H9 (cell line): ENCODE measurements around the gene SMURF1. TPM values are rescaled to one million over a fixed set of nuclear protein-coding genes. Genes with fewer than 3 reads are reported as not detected.

Experiments used
- DNase-seq: peaks from one replicate; pipeline ENCODE4 v3.0.0-alpha.2; 2017
- H2AFZ ChIP-seq: one replicate; pipeline ENCODE4 v1.6.1; 2013; ENCODE audit warnings: mild to moderate bottlenecking, low read length, control low read depth, moderate library complexity
- H2AK5ac ChIP-seq: 2 replicates; pipeline ENCODE4 v1.6.1; 2013; ENCODE audit warnings: low read length, control low read depth, mixed read lengths; ENCODE audit not compliant: insufficient read length
- H2BK120ac ChIP-seq: one replicate; pipeline ENCODE4 v1.6.1; 2013; ENCODE audit warnings: low read depth, mild to moderate bottlenecking, low read length, control low read depth, inconsistent platforms; ENCODE audit not compliant: poor library complexity, severe bottlenecking
- H2BK12ac ChIP-seq: 2 replicates; pipeline ENCODE4 v1.6.1; 2013; ENCODE audit warnings: low read length, control low read depth, mixed read lengths, low read depth; ENCODE audit not compliant: insufficient read length
- H2BK15ac ChIP-seq: 2 replicates; pipeline ENCODE4 v1.6.1; 2013; ENCODE audit warnings: low read depth, low read length, control low read depth
- H2BK20ac ChIP-seq: one replicate; pipeline ENCODE4 v1.6.1; 2013; ENCODE audit warnings: low read depth, mild to moderate bottlenecking, low read length, control low read depth, inconsistent platforms; ENCODE audit not compliant: poor library complexity, severe bottlenecking
- H2BK5ac ChIP-seq: 2 replicates; pipeline ENCODE4 v1.6.1; 2013; ENCODE audit warnings: low read length, control low read depth, mixed read lengths; ENCODE audit not compliant: insufficient read length
- H3K14ac ChIP-seq: 2 replicates; pipeline ENCODE4 v1.6.1; 2013; ENCODE audit warnings: low read length, control low read depth; ENCODE audit not compliant: insufficient read depth
- H3K18ac ChIP-seq: 2 replicates; pipeline ENCODE4 v1.6.1; 2013; ENCODE audit warnings: low read depth, mild to moderate bottlenecking, mixed read lengths, low read length, control low read depth; ENCODE audit not compliant: insufficient read length
- H3K23ac ChIP-seq: 2 replicates; pipeline ENCODE4 v1.6.1; 2013; ENCODE audit warnings: low read length, control low read depth, mixed read lengths, low read depth; ENCODE audit not compliant: insufficient read length
- H3K23me2 ChIP-seq: 2 replicates; pipeline ENCODE4 v1.6.1; 2013; ENCODE audit warnings: low read depth, mild to moderate bottlenecking, mixed read lengths, low read length, control low read depth; ENCODE audit not compliant: insufficient read length, poor library complexity, severe bottlenecking
- H3K27ac ChIP-seq: 2 replicates; pipeline ENCODE4 v1.5.1; 2013; ENCODE audit warnings: low read length, control low read depth, mixed read lengths, low read depth; ENCODE audit not compliant: insufficient read length
- H3K27me3 ChIP-seq: 2 replicates; pipeline ENCODE4 v1.6.1; 2013; ENCODE audit warnings: low read length, control low read depth, inconsistent platforms; ENCODE audit not compliant: insufficient read depth
- H3K4ac ChIP-seq: 2 replicates; pipeline ENCODE4 v1.6.1; 2013; ENCODE audit warnings: low read depth, mild to moderate bottlenecking, control low read depth, inconsistent platforms, low read length, moderate library complexity
- H3K4me1 ChIP-seq: 2 replicates; pipeline ENCODE4 v1.6.1; 2013; ENCODE audit warnings: low read length, control low read depth, inconsistent platforms; ENCODE audit not compliant: insufficient read depth
- H3K4me2 ChIP-seq: 2 replicates; pipeline ENCODE4 v1.6.1; 2013; ENCODE audit warnings: low read length, control low read depth, mixed read lengths; ENCODE audit not compliant: insufficient read length, insufficient read depth
- H3K56ac ChIP-seq: 2 replicates; pipeline ENCODE4 v1.6.1; 2013; ENCODE audit warnings: low read depth, mild to moderate bottlenecking, mixed read lengths, low read length, control low read depth; ENCODE audit not compliant: insufficient read length
- H3K79me1 ChIP-seq: 2 replicates; pipeline ENCODE4 v1.6.1; 2013; ENCODE audit warnings: low read depth, mild to moderate bottlenecking, moderate library complexity, low read length, control low read depth, inconsistent platforms; ENCODE audit not compliant: insufficient read depth, poor library complexity, severe bottlenecking
- H3K79me2 ChIP-seq: 2 replicates; pipeline ENCODE4 v1.6.1; 2013; ENCODE audit warnings: low read length, control low read depth, inconsistent platforms; ENCODE audit not compliant: insufficient read depth
- H3K9ac ChIP-seq: 2 replicates; pipeline ENCODE4 v1.6.1; 2013; ENCODE audit warnings: low read length, control low read depth, mixed read lengths; ENCODE audit not compliant: insufficient read length; ENCODE audit errors: extremely low read depth
- H3K9me3 ChIP-seq: one replicate; pipeline ENCODE4 v1.6.1; 2013; ENCODE audit warnings: low read depth, low read length, inconsistent platforms; ENCODE audit not compliant: control insufficient read depth
- H3T11ph ChIP-seq: one replicate; pipeline ENCODE4 v1.6.1; 2013; ENCODE audit warnings: mild to moderate bottlenecking, low read length, control low read depth, inconsistent platforms
- H4K20me1 ChIP-seq: one replicate; pipeline ENCODE4 v1.6.1; 2013; ENCODE audit not compliant: control insufficient read depth, insufficient read length, insufficient read depth
- H4K5ac ChIP-seq: 2 replicates; pipeline ENCODE4 v1.6.1; 2013; ENCODE audit warnings: low read depth, mild to moderate bottlenecking, mixed read lengths, low read length, control low read depth; ENCODE audit not compliant: insufficient read length
- H4K8ac ChIP-seq: replicated peaks from 2 replicates; pipeline ENCODE4 v1.6.1; 2013; ENCODE audit warnings: low read length, control low read depth, mixed read lengths, low read depth; ENCODE audit not compliant: insufficient read length
- H4K91ac ChIP-seq: 2 replicates; pipeline ENCODE4 v1.6.1; 2013; ENCODE audit warnings: low read depth, mild to moderate bottlenecking, moderate library complexity, mixed read lengths, low read length, control low read depth; ENCODE audit not compliant: insufficient read length
- H3K27ac Mint-ChIP-seq, 3 experiments: 2 replicates in 2 of 3; 3 replicates in 1 of 3; pipeline ENCODE4 v1.8.0; 2020 to 2021; ENCODE audit warnings: mixed read lengths in 3 of 3, mild to moderate bottlenecking in 1 of 3, moderate library complexity in 1 of 3
- H3K27me3 Mint-ChIP-seq: 2 replicates; pipeline ENCODE4 v1.8.0; 2021; ENCODE audit warnings: low read depth, mild to moderate bottlenecking, moderate library complexity, mixed read lengths
- H3K36me3 Mint-ChIP-seq, 3 experiments: 2 replicates in 2 of 3; 3 replicates in 1 of 3; pipeline ENCODE4 v1.8.0; 2020 to 2021; ENCODE audit warnings: low read depth in 3 of 3, mixed read lengths in 3 of 3; ENCODE audit not compliant: insufficient read depth in 1 of 3
- H3K4me1 Mint-ChIP-seq, 2 experiments: 2 replicates each; pipeline ENCODE4 v1.8.0; 2020; ENCODE audit warnings: mixed read lengths in 2 of 2
- H3K4me3 Mint-ChIP-seq, 2 experiments: 2 replicates in 1 of 2; 3 replicates in 1 of 2; pipeline ENCODE4 v1.8.0; 2020 to 2021; ENCODE audit warnings: mild to moderate bottlenecking in 2 of 2, mixed read lengths in 2 of 2, moderate library complexity in 1 of 2
- H3K9me3 Mint-ChIP-seq, 2 experiments: 2 replicates in 1 of 2; 3 replicates in 1 of 2; pipeline ENCODE4 v1.8.0; 2020; ENCODE audit warnings: mild to moderate bottlenecking in 2 of 2, mixed read lengths in 2 of 2, moderate library complexity in 1 of 2
- WGBS: extraction: QIAGEN DNeasy Blood & Tissue Kit; methylation state at CpG from one replicate; pipeline ENCODE4 v1.1.7; 2013; ENCODE audit warnings: missing lambda C conversion rate, low lambda C conversion rate, mixed read lengths; ENCODE audit not compliant: insufficient read length; ENCODE audit errors: extremely low coverage; 5-methylcytosine and 5-hydroxymethylcytosine counted together
- total RNA-seq: library from RNA; stranded (reverse); gene quantifications from 2 replicates; pipeline ENCODE4 v1.2.1, GENCODE V29; 2021
- TF ChIP-seq, protein P1 (sequence below): fragments of 200-600 bp; sonication (generic); conservative IDR thresholded peaks from 3 replicates; pipeline ENCODE4 v1.8.0; 2021; ENCODE audit warnings: antibody characterized with exemption, mild to moderate bottlenecking

The SMURF1 gene
- total RNA-seq, 1 experiment from 2014 or later, result 29.4 TPM

DNA sequence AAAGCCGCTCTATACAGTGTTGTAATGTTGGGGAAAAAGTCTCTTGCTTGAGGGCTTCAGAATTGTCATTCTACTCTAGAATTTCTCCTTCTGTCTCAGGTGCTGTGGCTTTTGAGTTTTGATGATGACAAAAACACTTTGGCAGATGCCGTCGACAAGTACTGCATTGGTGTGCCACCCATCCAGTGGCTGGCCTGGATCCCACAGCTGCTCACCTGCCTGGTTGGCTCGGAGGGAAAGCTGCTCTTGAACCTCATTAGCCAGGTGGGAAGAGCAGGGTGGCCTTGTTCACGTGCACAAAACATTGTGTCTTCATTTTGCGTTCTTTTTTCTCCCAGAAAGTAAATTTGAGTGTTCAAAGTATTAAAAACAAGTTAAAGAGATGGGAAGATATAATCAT, 153.6 kb downstream of the SMURF1 start:
- H3K4me1 Mint-ChIP-seq, result no peaks in the 10 kb centered on the region

More for the DNA sequence above, 153.6 kb downstream of the SMURF1 start:
- peaks cover 53 to 94% (median 91%) of the 10 kb centered on the region in 3 experiments for H3K36me3 Mint-ChIP-seq
- Histone ChIP-seq H3K27ac (no peak overlapping the region), H3K56ac (no peak overlapping the region), H2BK20ac (no peak overlapping the region), H3K14ac (no peak overlapping the region), H2BK15ac (no peak overlapping the region), H2BK12ac (no peak overlapping the region), H3K79me2 (no peaks in the 10 kb centered on the region), H3K23me2 (no peaks in the 10 kb centered on the region), H3T11ph (no peak overlapping the region), H3K4me1 (no peaks in the 10 kb centered on the region), H2AK5ac (no peak overlapping the region), H3K23ac (no peak overlapping the region), H3K18ac (no peak overlapping the region), H3K79me1 (no peaks in the 10 kb centered on the region), H3K4ac (no peak overlapping the region), H2AFZ (no peak overlapping the region), H3K4me2 (no peak overlapping the region), H4K5ac (no peak overlapping the region), H2BK5ac (no peak overlapping the region), H3K27me3 (no peaks in the 10 kb centered on the region), H2BK120ac (no peak overlapping the region), H4K91ac (no peak overlapping the region), H4K20me1 (no peaks in the 10 kb centered on the region), H3K9ac (no peak overlapping the region), H3K9me3 (no peaks in the 10 kb centered on the region), H4K8ac (no peak overlapping the region)
- H3K9me3 Mint-ChIP-seq, result peaks cover 0 to 10% of the 10 kb centered on the region in 2 experiments; a peak in 1 of 5 replicates
- TF ChIP-seq, protein P1, sequence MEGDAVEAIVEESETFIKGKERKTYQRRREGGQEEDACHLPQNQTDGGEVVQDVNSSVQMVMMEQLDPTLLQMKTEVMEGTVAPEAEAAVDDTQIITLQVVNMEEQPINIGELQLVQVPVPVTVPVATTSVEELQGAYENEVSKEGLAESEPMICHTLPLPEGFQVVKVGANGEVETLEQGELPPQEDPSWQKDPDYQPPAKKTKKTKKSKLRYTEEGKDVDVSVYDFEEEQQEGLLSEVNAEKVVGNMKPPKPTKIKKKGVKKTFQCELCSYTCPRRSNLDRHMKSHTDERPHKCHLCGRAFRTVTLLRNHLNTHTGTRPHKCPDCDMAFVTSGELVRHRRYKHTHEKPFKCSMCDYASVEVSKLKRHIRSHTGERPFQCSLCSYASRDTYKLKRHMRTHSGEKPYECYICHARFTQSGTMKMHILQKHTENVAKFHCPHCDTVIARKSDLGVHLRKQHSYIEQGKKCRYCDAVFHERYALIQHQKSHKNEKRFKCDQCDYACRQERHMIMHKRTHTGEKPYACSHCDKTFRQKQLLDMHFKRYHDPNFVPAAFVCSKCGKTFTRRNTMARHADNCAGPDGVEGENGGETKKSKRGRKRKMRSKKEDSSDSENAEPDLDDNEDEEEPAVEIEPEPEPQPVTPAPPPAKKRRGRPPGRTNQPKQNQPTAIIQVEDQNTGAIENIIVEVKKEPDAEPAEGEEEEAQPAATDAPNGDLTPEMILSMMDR, result no peak
- no peaks in the 10 kb centered on the region for H3K27me3 Mint-ChIP-seq
- no peak overlapping the region for H3K27ac Mint-ChIP-seq
- no CpG with 5 or more reads among the region's 6 CpGs for WGBS
- H3K4me3 Mint-ChIP-seq, result no peak overlapping the region
- DNase-seq, result no peak
